Measurements from ENCODE around the gene EMILIN2.
"Not testable (repeated sequence)": the region's sequence is repeated elsewhere in the genome, so short reads cannot be mapped to it uniquely, and the experiment has no call there.

EMILIN2 gene

DNA sequence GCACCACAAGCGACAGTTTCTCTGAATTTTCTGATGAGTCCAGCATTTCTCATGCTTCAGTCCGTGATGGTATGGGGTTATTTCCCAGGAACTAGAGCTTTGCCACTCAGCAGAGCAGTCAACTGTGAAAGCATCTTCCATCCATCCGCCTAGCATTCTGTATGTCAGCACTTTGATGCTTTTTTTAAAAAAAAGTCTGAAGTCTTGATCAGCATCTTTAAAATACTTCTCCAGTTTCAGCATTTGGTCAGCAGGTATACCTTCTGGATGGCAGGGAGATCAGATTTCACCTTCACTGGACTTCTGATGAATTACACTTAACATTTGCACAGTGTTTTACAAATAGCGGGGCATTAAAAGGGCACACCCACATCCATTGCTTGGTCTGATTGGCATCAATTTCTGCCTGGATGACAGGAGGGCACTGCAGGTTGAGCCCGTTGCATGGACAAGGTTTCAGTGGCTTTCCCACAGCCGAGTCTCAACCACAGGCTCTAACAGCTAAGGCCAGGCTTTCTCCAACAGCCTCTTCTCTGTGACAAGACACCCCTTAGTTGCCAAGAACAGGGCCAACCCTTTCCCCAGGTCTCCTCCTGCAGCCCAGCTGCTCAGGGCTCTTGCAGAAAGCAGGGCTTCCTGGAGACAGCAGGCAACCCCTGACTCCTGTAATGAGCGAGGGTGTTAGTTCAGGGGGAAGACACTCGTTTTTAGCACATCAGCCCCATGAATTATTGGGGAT is 54.0 kb downstream of the EMILIN2 start:
- DNase-seq (ENCODE audit: low spot score), result no peak

DNA sequence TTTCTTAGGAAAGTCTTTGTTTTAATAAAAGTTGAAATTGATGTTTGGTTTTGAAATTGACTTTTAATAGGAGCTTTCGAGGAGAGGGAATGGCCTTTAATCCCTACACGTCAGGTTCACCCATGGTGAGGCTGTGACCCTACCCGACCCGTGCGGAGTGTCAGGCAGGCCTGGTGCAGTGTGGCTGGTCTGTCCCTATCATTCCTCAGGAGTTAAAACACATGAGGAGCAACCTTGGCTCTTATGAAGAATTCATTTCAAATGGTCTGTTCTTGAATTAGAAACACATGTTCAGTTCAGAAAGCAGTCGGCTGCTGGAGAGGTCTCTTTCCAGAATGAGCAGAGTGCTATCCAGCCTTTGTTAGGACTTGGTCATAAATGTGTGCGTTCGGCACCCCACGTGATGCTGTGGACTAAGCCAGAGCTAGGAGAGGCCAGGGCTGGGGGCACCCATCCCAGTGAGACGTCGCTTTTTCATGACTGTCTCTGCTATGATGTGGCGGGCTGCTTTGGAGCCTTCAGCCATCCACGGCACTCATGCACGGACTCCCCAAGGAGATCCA is 54.7 kb downstream of the EMILIN2 start:
- no peak for DNase-seq (ENCODE audit: low spot score)

DNA sequence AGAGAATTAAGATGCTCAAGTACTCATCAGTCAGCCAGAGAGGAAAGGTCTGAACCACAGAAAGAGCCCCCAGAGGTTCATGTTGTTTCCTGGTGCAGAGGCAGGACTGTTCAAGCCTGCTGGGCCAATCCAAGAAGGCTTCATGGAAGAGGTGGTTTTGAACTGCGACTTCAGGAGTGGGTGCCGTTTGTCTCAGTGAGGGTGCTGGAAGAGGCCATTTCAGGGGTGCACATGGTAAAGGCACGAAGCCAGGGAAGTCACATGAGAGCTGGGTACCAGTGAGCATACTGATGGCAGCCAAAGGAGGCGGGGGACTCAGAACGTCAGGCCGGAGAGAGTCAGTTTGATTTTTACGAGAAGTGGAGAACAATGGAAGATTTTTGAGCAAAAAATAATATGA is 55.5 kb downstream of the EMILIN2 start:
- no peak for DNase-seq (ENCODE audit: low spot score)

GRCh38 chr18:2903006-2903405 is 56.2 kb downstream of the EMILIN2 start:
- no peak for DNase-seq (ENCODE audit: low spot score)

GRCh38 chr18:2905854-2906703 is 59.3 kb downstream of the EMILIN2 start:
- DNase-seq (ENCODE audit: low spot score), result peak; percentile 89

DNA sequence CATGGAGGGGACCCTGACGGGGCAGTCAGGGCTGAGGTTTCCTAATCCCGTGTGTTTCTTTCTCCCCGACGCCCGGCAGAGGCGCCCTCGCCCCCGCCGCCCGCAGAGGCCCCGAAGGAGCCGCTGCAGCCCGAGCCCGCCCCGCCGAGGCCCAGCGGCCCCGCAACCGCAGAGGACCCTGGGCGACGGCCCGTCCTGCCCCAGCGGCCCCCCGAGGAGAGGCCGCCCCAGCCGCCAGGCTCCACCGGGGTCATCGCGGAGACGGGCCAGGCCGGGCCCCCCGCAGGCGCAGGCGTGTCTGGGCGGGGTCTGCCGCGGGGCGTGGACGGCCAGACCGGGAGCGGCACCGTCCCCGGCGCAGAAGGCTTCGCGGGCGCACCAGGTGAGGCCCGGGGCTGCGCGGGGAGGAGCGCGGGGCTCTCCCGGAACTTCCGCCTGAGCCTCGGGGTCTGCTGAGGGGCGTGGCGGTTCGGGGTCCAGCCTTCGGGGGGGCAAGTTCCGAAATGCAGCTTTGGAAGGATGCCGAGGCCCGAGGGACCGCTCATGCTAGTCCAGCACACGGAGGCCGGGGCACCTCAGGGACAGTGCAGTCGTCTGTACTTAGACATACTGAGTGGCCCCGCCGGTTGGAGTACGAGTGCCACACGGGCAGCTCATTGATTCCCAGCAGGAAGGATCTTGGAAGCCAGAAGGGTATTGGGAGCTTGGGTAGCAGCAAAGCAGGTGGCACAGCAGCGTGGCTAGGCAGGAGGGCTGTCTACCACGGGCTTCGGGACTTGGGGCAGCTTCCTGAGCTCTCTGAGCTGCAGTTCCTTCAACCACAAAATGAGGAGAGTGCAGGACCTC is 60.1 kb downstream of the EMILIN2 start:
- peak; percentile 90 for DNase-seq (ENCODE audit: low spot score)

DNA sequence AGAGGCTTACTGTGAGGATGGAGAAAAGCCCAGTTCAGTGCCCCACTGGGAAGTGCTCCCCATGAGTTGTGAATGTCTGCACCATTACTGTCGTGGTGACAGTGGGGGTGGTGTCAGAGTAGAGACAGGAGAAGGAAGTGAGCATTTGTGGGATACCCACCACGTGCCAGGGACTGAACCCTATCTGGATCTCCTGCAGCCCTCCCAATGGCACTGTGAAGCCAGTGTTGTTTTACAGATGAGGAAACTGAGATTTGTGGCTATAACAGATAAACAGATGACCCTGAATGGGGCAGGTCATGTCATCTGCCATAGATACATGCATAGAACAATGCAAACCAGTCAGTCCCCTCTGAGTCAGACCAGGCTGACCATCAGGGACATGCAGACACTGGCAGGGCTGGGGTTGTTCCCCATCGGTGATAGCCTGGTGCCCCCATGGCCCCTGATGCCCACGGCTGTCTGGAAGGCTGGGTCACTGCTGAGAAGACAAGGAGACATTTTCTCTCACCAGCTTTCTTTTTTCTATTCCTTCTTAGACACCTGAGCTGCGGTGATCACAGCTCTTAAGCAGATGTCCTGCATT is 60.8 kb downstream of the EMILIN2 start:
- peak; percentile 52 for DNase-seq (ENCODE audit: low spot score)

DNA sequence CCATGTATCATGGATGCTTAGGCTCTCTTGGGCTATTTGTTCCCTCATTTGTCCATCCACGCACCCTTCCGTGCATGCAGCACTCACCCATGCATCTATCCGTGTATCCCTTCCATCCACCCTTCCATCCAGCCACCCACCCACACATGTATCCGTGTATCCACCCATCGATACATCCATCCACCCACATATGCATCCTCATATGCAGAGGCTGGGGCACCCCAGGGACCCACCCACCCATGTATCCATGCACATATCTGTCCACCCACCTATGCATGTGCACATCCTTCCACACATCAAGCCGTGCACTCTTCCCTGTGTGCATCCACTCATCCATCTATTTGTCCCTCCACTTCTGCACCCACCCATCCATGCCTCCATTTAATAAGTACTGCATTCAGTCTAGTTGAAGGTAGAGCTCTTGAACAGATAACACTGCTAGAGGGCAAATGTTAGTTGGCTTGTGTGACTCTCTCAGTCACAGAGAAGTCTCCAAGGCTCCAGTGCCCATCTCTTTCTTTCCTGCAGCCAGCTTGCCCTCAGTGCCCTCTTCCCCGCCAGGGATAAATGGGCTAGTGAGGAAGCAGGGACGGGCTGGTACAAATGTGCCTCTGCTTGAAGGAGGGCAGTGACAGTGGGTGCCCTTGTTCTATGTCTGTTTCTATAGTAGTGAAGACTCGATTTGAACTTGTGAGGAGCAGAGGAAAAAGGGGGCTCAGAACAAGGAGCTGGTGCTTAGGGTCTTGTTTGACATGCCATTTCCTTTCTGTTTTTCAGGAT is 61.5 kb downstream of the EMILIN2 start:
- DNase-seq (ENCODE audit: low spot score), result no peak

DNA sequence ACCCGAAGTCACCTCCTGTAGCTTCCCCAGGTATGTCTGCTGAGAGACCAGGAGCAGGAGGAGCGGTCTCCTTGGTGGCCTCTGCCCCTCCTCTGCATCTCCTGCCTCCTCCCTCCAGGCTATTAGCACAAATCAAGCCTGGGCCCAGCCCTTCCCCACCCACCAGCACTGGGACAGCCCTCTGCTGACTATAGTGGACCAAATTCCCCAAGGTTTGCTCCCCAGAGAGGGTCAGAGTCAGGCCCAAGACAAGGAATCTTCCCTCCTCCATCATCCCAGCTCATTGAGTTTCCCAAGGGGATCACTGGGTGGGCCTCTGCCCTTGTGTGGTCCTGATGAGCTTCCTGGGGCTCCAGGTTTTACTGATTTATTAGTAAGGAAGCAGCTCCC is 62.1 kb downstream of the EMILIN2 start:
- DNase-seq (ENCODE audit: low spot score), result no peak

DNA sequence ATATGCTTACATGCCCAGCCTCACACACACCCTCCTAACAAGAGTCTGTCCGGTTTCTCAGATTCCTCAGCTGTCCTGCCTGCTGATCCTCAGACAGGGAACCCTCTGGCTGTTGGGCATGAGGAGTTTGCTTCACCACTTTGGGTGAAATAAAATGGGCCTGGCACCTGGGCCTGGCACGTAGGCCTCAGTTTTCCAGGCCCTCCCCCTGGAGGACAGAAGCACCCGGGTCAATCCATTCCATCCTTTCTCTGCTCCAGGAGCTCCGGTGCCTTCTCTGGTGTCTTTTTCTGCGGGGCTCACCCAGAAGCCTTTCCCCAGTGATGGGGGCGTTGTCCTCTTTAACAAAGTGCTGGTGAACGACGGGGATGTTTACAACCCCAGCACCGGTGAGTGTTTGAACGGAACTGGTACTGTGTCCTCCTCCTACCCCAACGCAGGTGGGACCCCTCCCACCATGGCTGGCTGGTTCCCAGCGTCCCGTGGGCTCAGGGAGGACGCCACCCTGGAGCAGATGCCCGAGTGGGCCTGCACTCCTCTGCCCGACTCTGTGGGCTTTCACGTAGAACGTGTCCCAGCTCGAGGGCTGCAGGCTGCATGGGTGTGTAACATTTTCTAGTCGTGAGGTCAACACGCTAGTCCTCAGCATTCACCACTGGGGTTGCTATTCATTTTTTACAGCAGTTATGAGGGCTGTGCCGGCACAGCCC is 62.8 kb downstream of the EMILIN2 start:
- DNase-seq (ENCODE audit: low spot score), result no peak

GRCh38 chr18:2910261-2910660 is 63.5 kb downstream of the EMILIN2 start:
- no peak for DNase-seq (ENCODE audit: low spot score)

DNA sequence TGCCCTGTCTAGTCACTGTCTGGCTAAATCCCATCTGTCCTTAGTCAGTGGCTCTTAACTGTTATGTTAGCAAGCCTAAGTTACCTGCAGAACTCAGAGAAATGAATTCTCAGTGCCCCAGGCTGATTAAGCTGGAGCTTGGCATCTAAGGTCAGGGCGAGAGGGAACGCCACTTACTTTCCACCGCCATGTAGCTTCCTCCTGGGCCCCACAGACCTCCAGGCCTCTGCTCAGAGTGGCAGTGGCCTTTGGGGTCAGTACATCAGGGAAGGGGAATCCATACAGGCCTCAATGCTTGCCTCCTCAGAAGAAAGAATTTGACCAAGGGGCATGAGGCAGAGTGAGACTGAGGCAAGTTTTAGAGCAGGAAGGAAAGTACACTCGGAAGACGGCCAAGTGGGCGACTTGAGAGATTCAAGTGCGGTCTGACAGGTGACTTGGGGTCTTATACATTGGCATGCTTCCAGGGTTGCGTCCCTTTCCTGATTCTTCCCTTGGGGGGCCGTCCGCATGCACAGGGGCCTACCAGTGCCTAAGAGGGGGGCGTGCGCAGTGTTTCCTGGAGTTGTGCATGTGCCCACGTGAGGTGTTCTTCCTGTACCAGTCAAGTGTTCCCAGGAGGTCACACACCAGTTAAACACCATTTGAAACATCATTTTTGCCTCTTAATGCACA is 64.1 kb downstream of the EMILIN2 start:
- DNase-seq (ENCODE audit: low spot score), result no peak

DNA sequence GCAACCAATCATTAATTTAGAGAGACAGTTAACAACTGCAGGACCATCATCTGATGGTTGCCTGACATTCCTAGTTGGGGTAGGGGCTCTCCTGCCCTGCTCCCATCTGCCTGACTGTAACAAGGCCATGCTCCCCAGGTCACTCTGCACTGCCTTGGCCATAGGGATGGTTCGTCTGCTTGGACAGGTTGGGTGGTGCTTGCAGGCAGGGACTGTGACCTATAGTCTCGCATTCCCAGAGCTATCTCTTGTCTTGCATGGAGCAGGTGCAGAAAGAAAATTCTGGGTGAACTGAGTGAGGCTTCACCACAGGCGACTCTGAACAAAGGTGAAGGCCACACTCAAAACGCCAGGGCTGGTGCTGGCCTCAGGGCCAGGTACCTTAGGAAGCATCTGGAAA is 64.7 kb downstream of the EMILIN2 start:
- DNase-seq (ENCODE audit: low spot score), result no peak

GRCh38 chr18:2912357-2913299 is 65.8 kb downstream of the EMILIN2 start:
- DNase-seq (ENCODE audit: low spot score), result no peak

GRCh38 chr18:2913398-2914005 is 66.7 kb downstream of the EMILIN2 start:
- DNase-seq (ENCODE audit: low spot score), result no peak

GRCh38 chr18:2914185-2914880 is 67.5 kb downstream of the EMILIN2 start:
- DNase-seq (ENCODE audit: low spot score), result no peak

DNA sequence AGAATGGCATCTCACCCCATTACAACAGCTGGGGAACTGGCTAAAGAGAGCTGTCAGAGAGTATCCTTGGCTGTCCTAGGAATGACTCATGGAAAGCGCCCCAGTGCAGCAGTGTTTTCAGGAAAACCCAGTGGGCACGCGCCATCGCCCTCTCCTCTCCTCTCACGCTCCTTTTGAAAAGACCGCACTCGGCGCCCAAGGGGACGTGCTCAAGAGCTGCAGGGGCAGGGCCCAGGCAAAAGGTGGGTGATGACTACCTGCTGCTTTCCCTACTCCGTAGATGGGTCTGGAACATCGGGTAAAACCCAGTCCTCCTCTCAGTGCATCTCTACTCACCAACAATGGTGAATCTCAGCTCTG is 68.1 kb downstream of the EMILIN2 start:
- no peak for DNase-seq (ENCODE audit: low spot score)

DNA sequence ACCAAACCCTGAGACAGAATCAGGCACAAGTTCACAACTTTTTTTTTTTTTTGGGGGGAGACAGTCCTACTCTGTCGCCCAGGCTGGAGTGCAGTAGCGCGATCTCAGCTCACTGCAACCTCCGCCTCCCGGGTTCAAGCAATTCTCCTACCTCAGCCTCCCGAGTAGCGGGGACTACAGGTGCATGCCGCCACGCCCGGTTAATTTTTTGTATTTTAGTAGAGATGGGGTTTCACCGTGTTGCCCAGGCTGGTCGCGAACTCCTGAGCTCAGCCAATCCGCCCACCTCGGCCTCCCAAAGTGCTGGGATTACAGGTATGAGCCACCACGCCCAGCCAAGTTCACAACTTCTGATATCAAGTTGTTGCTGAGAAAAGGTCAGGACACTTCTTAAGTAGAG is 68.7 kb downstream of the EMILIN2 start:
- not testable (repeated sequence) for DNase-seq (ENCODE audit: low spot score)
